HepG2 (cell line): ENCODE results near the gene NDUFAF5.

Experiments used
- HOXA5 ChIP-seq: sonication (generic); formaldehyde crosslinking; IDR thresholded peaks from 2 replicates; pipeline ENCODE4 v1.4.0; 2020; ENCODE audit warnings: missing genetic modification reagents
- KAT8 ChIP-seq: IDR thresholded peaks from 2 replicates; pipeline ENCODE4 v1.6.1; 2016; ENCODE audit warnings: missing genetic modification reagents, missing compliant biosample characterization
- POLR2A ChIP-seq, 2 experiments: IDR thresholded peaks; 2 replicates each; pipeline ENCODE4 v1.6.1; 2011; ENCODE audit warnings: low read depth in 2 of 2, low read length in 2 of 2, mild to moderate bottlenecking in 1 of 2, moderate library complexity in 1 of 2; ENCODE audit not compliant: insufficient read depth in 1 of 2
- RAD21 ChIP-seq: fragments of 450-650 bp; formaldehyde crosslinking; IDR thresholded peaks from 2 replicates; pipeline ENCODE4 v1.5.0; 2020; ENCODE audit warnings: mild to moderate bottlenecking
- TAF1 ChIP-seq: sonication (generic); formaldehyde crosslinking; IDR thresholded peaks from 2 replicates; pipeline ENCODE4 v1.4.0; 2020; ENCODE audit warnings: missing genetic modification reagents
- ZFX ChIP-seq: sonication (generic); formaldehyde crosslinking; IDR thresholded peaks from 2 replicates; pipeline ENCODE4 v1.4.0; 2020; ENCODE audit warnings: mild to moderate bottlenecking, low read depth, missing genetic modification reagents, moderate library complexity
- ZNF530 ChIP-seq: sonication (generic); formaldehyde crosslinking; IDR thresholded peaks from 2 replicates; pipeline ENCODE4 v1.5.0; 2020; ENCODE audit warnings: low read depth, mild to moderate bottlenecking, missing genetic modification reagents
- ZNF549 ChIP-seq: sonication (generic); formaldehyde crosslinking; IDR thresholded peaks from 2 replicates; pipeline ENCODE4 v1.5.0; 2020; ENCODE audit warnings: missing genetic modification reagents
- ZNF879 ChIP-seq: sonication (generic); formaldehyde crosslinking; IDR thresholded peaks from 2 replicates; pipeline ENCODE4 v1.8.1; 2023; ENCODE audit warnings: missing genetic modification reagents
- ZSCAN22 ChIP-seq: sonication (generic); formaldehyde crosslinking; IDR thresholded peaks from 2 replicates; pipeline ENCODE4 v1.4.0; 2020; ENCODE audit warnings: mild to moderate bottlenecking, missing genetic modification reagents
- TF ChIP-seq, protein P1 (sequence below): sonication (generic); formaldehyde crosslinking; IDR thresholded peaks from 2 replicates; pipeline ENCODE4 v1.4.0; 2020; ENCODE audit warnings: missing genetic modification reagents, mild to moderate bottlenecking, borderline replicate concordance
- TF ChIP-seq, protein P2 (sequence below): sonication (generic); formaldehyde crosslinking; IDR thresholded peaks from 2 replicates; pipeline ENCODE4 v1.5.0; 2020; ENCODE audit warnings: mild to moderate bottlenecking, missing genetic modification reagents, moderate library complexity

DNA sequence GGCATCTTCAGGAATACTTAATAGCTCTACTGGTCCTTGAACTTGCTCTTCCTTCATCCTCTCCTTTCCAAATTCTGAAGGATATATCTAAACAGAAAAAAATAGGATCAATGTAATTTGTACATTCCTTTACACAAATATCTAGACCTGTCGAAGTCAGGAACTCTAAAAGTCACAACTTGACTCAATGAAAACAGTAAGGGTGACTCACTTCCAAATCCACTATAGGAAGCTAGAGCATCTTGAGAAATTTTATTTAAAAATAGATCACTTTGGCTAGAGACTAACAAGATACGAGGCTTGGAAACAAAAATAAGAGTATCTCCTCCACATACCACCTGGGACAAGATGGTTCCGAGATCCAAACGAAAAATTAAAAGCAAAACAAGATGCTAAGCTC, 12.3 kb upstream of the NDUFAF5 start:
- TF ChIP-seq ZNF549 (CRISPR knock-in tag): no peak
- TF ChIP-seq RAD21 (CRISPR knock-in tag): no peak
- TF ChIP-seq KAT8 (CRISPR knock-in tag): no peak
- TF ChIP-seq ZNF879 (CRISPR knock-in tag): no peak
- TF ChIP-seq ZFX (CRISPR knock-in tag): no peak
- no peak for TF ChIP-seq ZNF530 (CRISPR knock-in tag)
- TF ChIP-seq TAF1 (CRISPR knock-in tag): no peak
- TF ChIP-seq POLR2A (IDR thresholded peaks at IDR 0.05; ENCODE audit: insufficient read depth in 1 of 2, low read depth in 2 of 2, low read length in 2 of 2): no peak
- TF ChIP-seq, protein P1, sequence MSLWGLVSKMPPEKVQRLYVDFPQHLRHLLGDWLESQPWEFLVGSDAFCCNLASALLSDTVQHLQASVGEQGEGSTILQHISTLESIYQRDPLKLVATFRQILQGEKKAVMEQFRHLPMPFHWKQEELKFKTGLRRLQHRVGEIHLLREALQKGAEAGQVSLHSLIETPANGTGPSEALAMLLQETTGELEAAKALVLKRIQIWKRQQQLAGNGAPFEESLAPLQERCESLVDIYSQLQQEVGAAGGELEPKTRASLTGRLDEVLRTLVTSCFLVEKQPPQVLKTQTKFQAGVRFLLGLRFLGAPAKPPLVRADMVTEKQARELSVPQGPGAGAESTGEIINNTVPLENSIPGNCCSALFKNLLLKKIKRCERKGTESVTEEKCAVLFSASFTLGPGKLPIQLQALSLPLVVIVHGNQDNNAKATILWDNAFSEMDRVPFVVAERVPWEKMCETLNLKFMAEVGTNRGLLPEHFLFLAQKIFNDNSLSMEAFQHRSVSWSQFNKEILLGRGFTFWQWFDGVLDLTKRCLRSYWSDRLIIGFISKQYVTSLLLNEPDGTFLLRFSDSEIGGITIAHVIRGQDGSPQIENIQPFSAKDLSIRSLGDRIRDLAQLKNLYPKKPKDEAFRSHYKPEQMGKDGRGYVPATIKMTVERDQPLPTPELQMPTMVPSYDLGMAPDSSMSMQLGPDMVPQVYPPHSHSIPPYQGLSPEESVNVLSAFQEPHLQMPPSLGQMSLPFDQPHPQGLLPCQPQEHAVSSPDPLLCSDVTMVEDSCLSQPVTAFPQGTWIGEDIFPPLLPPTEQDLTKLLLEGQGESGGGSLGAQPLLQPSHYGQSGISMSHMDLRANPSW (CRISPR knock-in tag): no peak
- TF ChIP-seq, protein P2, sequence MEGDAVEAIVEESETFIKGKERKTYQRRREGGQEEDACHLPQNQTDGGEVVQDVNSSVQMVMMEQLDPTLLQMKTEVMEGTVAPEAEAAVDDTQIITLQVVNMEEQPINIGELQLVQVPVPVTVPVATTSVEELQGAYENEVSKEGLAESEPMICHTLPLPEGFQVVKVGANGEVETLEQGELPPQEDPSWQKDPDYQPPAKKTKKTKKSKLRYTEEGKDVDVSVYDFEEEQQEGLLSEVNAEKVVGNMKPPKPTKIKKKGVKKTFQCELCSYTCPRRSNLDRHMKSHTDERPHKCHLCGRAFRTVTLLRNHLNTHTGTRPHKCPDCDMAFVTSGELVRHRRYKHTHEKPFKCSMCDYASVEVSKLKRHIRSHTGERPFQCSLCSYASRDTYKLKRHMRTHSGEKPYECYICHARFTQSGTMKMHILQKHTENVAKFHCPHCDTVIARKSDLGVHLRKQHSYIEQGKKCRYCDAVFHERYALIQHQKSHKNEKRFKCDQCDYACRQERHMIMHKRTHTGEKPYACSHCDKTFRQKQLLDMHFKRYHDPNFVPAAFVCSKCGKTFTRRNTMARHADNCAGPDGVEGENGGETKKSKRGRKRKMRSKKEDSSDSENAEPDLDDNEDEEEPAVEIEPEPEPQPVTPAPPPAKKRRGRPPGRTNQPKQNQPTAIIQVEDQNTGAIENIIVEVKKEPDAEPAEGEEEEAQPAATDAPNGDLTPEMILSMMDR (CRISPR knock-in tag): no peak
- TF ChIP-seq ZSCAN22 (CRISPR knock-in tag): no peak
- TF ChIP-seq HOXA5 (CRISPR knock-in tag): no peak
